HG02885 (cell line): ENCODE data around the gene CTR9.
A peak's percentile ranks its signal among the peaks of the same experiment; 100 is the strongest.

ENCODE experiments used
- ATAC-seq: cut with Tn5 transposase; IDR thresholded peaks from one replicate; pipeline ENCODE4 v1.9.1; 2021; ENCODE audit warnings: mild to moderate bottlenecking; ENCODE audit not compliant: unreplicated experiment, poor library complexity

CTR9 gene

DNA sequence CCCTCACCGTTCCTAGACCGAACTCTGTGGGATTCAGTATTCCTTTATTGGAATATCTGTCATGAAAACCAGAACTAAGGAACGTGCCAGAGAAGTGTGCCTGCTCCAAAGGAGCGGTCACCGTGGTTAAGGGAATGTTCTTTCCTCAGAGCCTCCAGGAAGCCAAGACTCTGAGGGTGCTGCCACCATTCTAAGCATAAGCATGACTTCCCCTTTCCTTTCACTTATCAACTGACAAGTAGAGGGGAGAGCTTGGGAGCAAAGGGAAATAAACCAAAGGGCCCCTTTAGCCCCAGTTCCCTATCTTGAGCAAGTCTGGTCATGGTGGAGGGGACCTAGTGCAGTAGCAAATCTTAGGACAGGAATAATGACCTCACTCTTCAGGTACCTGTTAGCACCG, 26.8 kb downstream of the CTR9 start:
- no peak for ATAC-seq

DNA sequence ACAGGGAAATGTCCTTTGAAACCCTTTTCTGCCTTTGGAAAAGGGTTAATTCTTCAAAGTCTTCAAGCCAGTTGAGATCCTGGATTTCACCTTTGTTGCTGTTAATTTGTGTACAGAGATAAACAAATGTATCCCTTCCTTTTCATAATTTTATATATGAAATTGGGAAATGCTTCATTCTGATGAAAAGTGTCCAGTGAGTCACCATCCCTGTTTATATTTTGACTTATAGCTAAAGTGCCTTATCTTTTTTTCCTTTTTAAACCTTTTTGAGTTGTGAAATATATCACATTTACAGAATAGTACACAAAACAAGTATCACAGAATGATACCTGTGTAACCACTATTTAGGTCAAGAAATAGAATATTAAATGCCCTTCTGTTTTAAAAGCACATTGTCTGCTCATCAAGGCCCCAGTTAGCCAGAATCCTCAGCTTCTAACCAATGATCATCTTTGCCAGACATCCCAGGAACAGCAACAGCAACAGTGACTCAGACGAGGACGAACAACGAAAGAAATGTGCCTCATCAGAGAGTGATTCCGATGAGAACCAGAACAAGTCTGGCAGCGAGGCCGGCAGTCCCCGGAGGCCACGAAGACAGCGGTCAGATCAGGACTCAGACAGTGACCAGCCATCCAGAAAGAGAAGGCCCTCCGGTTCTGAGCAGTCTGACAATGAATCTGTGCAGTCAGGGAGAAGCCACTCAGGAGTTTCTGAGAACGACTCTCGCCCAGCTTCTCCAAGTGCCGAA, 27.3 kb downstream of the CTR9 start:
- no peak for ATAC-seq

DNA sequence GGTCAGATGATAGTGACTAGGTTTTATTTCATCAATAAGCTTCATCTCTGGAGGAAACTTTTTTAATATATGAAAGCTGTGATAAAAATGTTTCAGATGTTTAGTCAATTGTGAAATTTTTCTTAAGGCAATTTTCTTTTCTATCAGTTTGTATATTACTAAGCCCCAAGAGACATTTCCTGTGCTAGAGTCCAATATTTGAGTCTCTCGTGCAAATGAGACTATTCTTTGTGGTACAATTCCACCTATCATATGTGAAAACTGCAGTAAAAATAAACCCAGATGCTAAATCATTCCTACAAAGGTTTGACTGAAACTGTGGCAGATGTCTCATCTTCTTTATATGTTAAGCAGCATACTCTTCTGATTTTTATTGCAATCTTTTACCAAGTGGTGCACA, 28.0 kb downstream of the CTR9 start:
- no peak for ATAC-seq

DNA sequence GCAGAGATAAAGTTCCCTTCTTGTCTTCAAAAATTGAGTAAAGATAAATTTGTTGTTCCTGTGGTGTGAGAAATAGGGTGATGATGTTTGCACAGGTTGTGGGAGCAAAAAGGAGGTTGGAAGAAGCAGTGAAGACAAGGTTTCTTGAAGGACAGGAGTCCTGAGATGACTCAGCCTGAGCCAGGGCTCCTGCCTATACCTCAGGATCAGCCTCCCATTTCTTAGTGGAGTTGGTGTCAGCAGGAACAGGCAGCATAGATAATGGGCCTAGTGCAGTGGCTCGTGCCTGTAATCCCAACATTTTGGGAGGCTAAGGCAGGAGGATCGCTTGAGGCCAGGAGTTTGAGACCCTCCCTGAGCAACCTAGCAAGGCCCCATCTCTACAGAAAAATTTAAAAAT, 29.0 kb downstream of the CTR9 start:
- no peak for ATAC-seq

DNA sequence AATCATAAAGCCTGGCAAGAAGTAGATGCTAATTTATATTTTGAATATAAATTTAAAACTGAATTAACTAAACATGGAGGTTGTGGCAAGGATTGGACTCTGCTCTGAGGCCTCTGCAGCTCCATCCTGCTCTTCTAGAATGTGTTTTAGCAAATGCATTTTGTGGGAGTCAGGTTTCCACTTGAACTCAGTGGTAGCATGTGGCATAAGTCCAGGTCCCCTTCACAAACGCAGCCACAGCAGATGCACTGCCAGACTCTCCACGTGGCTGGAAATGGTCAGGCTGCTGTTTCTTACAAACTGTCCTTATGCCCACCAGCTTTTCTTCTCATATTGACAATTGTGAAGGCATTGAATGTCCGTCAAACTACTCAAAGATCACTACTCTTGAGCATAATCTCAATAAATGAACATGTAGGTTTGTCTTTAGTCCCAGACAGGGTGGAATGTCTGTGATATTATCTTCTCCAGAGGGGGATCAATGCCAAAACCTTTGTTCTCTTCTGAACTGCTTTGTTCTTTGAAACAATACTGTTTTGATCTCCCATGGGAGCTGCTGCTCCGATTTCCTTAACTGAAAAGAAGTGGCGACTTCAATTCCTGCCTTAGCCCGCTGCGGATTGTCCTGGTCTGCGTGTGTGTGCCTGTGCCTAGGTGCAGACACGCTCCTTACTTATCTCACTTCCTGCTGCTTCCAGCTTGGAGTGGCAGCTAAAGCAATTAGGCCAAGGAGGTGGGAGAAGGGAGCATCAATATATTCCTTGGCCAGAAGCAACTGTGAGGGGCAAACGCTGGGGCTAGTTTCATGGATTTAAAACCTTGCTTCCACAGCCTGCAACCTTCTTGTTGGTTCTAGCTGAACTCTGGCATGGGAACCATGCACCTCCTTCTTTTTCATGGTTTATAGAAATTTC, 33.4 kb downstream of the CTR9 start:
- no peak for ATAC-seq

DNA sequence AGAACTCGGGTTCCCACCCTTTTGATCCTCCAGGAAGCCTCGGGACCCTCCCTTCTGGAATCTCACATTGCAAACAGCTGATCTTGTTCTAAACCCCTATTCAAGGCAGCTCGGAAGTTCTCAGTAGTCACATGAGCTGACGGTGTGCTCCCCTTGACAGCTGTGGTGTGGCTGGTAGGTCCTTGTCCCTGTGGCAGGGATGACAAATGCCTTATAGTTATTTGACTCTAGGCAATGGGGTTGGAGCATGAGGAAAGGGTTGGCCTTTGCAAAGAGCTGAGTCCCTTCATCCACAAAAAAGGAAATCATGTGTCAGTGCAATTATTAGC, 34.1 kb downstream of the CTR9 start:
- ATAC-seq = no peak

DNA sequence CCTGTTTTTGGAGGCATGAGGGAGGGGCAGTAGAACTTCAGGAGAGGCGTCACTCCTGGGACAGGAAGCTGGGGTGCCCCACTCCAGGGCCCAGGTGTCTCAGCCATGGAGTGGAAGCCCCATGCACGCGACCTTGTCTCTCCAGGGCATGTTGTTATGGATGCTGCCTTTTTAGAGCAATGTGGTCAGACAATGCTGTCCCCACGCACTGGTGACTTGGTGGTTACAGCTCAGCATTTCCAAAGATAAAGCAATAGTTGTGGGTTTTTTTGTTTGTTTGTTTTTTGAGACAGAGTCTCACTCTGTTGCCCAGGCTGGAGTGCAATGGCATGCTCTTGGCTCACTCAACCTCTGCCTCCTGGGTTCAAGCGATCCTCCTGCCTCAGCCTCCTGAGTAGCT, 35.4 kb downstream of the CTR9 start:
- ATAC-seq = no peak

DNA sequence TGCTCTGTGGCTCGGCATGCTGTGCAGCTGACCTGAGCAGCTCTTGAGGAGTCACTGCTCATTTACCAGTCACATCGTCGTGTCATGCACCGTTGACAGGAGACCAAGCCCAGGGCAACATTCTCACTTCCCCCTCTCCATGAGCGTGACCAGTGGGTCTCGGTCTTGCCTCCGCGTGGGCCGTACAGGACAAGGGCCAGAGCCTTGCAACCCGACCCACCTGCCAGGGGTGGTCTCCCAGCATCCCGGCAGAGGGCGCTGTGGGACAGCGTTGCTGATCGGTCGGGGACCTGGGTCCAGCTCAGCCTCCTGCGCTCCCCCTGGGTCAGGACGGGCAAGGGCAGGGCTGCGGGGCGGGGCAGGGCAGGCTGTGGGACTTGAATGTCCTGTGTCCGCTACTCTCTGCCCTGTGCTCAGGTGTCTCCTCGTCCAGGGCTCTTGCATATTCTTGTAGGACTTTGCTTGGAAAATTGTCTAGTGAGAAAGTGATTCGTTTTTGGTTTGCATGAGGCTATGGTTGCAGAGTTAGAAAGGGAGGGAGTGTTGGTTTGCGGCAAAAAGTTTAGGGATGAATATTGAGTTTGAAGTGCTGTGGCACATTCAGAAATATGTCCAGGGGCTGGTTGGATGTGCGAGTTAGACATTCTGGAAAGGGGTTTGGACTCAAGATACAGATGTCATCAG, 41.5 kb downstream of the CTR9 start:
- peak; percentile 96 for ATAC-seq

DNA sequence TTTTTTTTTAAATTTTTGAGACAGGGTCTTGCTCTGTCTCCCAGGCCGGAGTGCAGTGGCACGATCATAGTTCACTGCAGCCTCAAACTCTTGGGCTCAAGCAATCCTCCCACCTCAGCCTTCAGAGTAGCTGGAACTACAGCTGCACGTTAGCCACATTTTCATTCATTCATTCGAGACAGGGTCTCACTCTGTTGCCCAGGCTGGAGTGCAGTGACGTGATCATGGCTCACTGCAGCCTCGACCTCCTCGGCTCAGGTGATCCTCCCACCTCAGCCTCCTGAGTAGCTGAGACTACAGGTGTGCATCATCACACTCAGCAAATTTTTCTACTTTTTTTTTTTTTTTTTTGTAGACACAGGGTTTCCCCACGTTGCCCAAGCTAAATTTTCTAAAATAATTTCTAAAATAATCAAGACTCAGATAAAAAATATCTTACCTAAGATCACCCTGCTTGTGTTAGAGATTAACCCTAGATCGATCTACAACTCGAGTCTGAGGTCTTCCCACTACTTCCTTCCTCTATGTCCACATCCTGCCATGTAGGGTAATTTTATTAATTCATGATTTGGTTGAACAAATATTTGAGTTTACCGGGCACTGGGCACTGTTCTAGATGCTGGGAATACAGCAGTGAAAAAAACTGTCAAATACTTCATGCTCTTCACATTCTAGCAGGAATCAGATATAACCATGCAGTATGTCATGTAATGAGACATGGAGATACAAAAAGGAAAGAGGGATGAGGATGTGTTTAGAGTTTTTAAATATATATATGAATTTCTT, 42.6 kb downstream of the CTR9 start:
- ATAC-seq = no peak

DNA sequence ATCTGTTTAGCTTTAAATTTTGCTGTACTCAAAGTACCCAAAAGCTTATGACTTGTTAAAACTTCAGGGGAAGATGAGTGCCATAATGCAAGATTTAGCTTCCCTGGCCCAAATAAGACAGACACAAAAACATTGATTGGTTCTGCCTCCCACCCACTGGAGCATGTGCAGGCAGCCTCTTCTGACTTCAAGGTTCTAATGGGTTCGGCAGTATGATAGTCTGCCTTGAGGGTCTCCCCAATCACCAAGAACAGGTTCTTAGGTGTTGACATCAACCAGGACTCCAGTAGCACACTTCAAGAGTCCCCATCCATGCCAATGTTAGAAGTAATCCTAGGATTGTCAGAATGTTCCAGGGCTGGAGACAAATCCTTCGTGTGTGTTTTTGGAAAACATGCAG, 45.1 kb downstream of the CTR9 start:
- ATAC-seq = no peak

DNA sequence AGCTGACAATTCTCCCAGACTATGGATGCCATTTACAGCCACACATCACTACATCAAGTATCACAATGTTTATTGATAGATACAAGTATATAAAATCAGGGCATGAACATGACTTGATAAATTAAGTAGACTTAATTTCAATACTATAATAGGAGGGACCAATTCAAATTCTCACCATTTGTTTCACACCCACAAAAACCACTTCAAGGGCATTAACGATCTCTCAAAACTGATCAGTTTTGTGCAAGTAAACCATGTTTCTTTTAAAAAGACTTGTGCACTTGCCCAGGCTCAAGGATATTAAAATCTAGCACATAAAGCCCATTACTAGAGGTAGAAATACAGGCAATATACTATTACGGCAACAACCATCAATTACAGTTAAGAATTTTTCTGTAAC, 46.0 kb downstream of the CTR9 start:
- ATAC-seq = no peak

DNA sequence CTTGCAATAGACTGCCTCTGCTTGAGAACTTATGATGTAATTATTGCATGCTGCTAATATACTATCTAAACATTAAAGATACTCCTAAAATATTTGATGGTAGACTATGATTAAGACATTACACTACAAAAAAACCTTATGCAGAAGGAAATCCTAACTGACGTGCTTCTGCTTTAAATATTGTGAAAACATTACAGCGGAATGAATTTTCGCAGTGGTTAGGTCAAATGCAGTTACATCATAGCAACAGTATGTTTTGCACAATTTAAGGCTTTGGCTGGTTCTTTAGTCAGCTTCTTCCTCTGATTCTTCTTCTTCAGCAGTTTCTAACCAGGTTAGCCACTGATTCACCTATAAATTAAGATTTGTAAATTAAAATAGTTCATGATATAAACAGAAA, 46.5 kb downstream of the CTR9 start:
- ATAC-seq = no peak

DNA sequence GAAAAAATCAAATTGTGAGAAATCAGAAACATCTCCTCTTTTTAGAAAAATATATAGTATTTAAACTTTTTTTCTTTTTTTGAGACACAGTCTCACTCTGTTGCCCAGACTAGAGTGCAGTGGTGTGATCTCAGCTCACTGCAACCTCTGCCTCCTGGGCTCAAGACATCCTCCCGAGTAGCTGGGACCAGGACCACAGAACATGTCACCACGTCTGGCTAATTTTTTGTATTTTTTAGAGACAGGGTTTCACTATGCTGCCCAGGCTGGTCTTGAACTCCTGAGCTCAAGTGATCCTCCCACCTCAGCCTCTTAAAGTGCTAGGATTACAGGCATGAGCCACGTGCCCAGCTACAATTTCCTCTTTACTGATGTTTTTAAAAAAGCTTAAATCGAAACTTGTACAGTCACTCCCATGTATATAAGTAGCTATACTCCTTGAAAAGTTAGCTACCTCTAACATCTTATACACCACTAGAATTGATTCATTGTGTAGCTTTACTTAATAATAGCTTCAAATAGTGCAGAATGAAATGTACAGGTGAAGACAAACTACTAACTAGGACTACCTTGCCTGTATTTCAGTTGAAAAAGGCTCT, 47.4 kb downstream of the CTR9 start:
- no peak for ATAC-seq

DNA sequence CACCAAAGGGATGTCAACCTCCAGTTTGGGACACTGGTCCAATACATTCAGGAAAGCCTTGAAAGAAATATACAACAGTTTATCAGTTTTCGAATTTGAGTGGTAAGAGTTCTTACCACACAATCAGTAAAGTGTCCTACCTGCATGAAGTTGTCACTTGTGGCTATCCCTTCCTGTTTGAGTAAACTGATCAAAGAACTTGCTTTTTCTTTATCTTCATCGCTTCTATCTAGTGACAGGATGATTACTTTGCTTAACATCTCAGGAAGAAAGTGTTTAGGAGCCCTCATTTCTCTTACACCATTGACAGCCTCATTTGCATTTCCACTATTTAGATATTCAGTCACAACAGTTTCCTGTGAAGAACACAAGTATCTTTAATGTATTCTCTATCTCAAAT, 49.2 kb downstream of the CTR9 start:
- no peak for ATAC-seq

DNA sequence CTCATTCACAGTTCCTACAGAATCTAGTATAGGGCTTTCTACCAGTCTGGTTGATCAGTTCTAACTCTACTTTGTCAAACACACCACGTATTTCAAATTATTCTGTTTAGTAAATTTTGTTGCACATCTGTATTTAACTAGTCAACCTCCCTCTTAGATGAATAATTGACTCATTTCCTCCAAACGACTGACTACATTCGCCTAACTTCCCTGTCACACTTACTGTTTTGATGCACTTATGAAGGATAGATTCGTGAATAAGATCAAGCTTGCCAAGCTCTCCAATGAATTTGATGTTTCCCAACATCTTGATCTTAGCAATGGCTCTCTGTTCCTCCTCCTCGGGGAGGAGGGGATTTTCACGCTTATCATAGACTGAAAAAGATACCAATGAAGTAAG, 52.6 kb downstream of the CTR9 start:
- no peak for ATAC-seq

DNA sequence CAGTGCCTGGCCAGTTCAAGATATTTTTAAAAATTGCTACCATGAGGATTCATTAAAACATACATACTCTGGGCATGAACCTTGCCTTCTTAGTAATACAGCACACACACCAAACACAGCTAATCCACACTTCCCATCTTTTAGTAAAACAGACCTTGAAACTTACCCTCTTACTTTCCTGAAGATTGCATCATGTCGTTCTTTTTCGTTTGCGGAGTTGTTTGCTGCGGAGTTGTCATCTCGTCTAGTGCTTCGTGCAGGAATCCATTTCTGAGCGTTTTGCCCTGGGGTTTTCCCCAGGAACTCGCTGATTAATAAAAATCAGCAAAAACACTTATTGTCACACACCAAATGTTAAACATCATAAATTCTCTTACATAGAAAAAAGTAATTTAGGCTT, 54.7 kb downstream of the CTR9 start:
- ATAC-seq = no peak

DNA sequence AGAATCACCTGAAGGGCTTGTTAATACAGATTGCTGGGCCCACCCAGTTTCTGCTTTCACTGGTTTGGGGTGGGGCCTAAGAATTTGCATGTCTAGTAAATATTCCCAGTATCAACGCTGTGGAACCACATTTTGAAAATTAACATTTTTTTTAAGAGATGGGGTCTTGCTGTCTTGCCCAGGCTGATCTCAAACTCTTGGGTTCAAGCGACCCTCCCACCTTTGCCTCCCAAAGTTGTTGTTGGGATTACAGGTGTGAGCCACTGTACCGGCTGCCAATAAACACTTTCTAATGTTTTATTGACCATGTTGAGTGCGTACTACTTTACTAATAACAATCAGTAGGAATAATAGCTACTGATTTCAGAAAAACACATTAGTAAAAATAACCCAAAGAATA, 55.2 kb downstream of the CTR9 start:
- no peak for ATAC-seq

DNA sequence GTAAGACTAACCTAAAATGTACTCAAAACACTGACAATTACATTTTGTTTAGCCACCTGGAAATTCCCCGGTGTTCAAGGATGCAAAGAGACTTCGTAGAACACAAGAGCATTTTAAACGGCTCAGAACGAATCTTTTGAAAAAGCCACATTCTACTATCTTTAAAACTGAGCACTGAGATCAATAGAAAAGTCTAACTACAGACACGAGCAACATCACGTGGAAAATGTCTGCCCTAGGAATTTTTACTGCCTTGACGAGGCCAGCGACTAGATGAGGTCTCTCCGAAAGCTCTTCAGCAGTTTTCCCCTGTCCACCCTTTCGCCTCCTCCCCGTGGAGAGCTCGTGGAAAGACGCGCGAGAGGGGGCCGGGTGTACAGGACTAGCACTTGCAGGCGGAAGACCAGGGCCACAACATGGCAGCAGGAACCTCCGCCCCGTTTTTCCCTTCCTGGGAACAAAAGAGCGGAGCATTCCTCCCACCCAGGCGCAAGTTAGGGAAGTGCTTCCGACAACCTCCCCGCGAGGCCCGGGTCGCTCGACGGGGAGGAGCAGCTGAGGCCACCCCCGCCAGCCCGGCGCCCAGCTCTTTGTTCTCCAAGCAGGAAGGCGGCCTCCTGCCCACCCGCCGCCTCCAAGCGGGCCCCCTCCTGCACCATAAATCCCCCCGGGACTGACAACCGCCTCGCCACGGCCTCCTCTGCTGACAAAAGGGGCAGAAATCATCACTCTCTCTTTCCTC, 56.6 kb downstream of the CTR9 start:
- ATAC-seq = peak; percentile 11

DNA sequence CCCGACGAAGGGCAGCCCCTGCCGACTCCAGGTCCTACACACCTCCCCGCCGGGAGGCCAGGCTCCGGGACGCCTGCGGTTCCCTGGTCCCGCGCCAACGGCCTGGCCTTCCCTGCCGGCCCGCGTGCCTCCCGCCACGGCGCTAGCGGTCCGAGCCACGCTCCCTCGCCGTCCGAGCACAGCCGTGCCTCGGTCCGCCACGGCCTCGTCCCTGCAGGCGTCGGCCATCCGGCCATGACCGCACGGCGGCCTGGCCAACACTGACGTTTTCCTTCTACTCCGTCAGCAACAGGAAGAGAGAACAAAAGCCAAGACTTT, 57.1 kb downstream of the CTR9 start:
- ATAC-seq = no peak
